HCT116 (cell line): ENCODE data around the gene USP32.

Experiments used
- EGR1 ChIP-seq: IDR thresholded peaks from 2 replicates; pipeline ENCODE4 v1.6.1; 2012; ENCODE audit warnings: low read depth
- EZH2 ChIP-seq: fragments of 200-600 bp; sonication (generic); IDR thresholded peaks from 2 replicates; pipeline ENCODE4 v1.6.1; 2017; ENCODE audit warnings: antibody characterized with exemption, mixed run types
- EZH2phosphoT487 ChIP-seq: fragments of 200-600 bp; IDR thresholded peaks from 2 replicates; pipeline ENCODE4 v1.6.1; 2018; ENCODE audit warnings: antibody characterized with exemption, borderline replicate concordance
- JUND ChIP-seq: IDR thresholded peaks from 2 replicates; pipeline ENCODE4 v1.6.1; 2012
- POLR2A ChIP-seq: IDR thresholded peaks from 2 replicates; pipeline ENCODE4 v1.7.0; 2011; ENCODE audit warnings: borderline replicate concordance; ENCODE audit not compliant: insufficient read depth, insufficient read length; ENCODE audit errors: extremely low read depth
- POLR2AphosphoS5 ChIP-seq: IDR thresholded peaks from 2 replicates; pipeline ENCODE4 v1.6.1; 2011; ENCODE audit warnings: mild to moderate bottlenecking, low read depth, low read length, moderate library complexity
- SIN3A ChIP-seq: IDR thresholded peaks from 2 replicates; pipeline ENCODE4 v1.6.1; 2012; ENCODE audit warnings: low read depth
- TCF7L2 ChIP-seq: IDR thresholded peaks from 2 replicates; pipeline ENCODE4 v1.7.0; 2011; ENCODE audit warnings: borderline replicate concordance, inconsistent platforms; ENCODE audit not compliant: insufficient read depth, insufficient read length; ENCODE audit errors: extremely low read depth
- YY1 ChIP-seq: IDR thresholded peaks from 2 replicates; pipeline ENCODE4 v1.6.1; 2011; ENCODE audit warnings: low read length, low read depth, moderate library complexity, mild to moderate bottlenecking; ENCODE audit not compliant: insufficient replicate concordance; ENCODE audit errors: extremely low read depth
- ZFX ChIP-seq: fragments of 450-650 bp; IDR thresholded peaks from 2 replicates; pipeline ENCODE4 v1.6.1; 2017
- ZNF274 ChIP-seq: fragments of 200-500 bp; sonication (Bioruptor generic); IDR thresholded peaks from 2 replicates; pipeline ENCODE4 v1.6.1; 2014; ENCODE audit warnings: mild to moderate bottlenecking, low read depth, low read length, inconsistent platforms
- TF ChIP-seq, protein P1 (sequence below), 3 experiments: fragments of 200-600 bp in 1 of 3; sonication (generic) in 1 of 3; IDR thresholded peaks in 2 of 3; conservative IDR thresholded peaks in 1 of 3; 2 replicates each; pipeline ENCODE4 v1.5.1; 2012 to 2017; ENCODE audit warnings: low read depth in 2 of 3, low read length in 2 of 3, antibody characterized with exemption in 1 of 3, borderline replicate concordance in 1 of 3, control low read depth in 1 of 3, mild to moderate bottlenecking in 1 of 3, mixed read lengths in 1 of 3, mixed run types in 1 of 3, moderate library complexity in 1 of 3; ENCODE audit not compliant: insufficient read depth in 1 of 3
- TF ChIP-seq, protein P2 (sequence below): IDR thresholded peaks from 2 replicates; pipeline ENCODE4 v1.6.1; 2012
- TF ChIP-seq, protein P3 (sequence below): IDR thresholded peaks from 2 replicates; pipeline ENCODE4 v1.6.1; 2012

DNA sequence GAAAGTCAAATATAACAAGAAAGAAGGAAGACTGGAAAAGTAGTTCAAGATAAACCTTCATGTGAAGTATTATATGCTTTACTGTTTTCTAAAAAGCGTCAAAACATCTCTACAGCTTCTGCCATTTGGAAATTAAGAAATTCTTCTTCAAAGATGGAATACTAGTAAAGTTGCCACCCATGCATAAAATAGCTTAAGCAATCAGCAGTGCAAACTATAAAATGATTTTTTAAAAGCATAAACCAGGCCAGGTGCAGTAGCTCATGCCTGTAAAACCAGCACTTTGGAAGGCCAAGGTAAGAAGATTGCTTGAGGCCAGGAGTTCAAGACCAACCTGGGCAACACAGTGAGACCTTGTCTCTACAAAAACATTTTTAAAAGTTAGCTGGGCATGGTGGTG is 68.2 kb downstream of the USP32 start:
- TF ChIP-seq POLR2AphosphoS5 = no peak
- TF ChIP-seq, protein P1, sequence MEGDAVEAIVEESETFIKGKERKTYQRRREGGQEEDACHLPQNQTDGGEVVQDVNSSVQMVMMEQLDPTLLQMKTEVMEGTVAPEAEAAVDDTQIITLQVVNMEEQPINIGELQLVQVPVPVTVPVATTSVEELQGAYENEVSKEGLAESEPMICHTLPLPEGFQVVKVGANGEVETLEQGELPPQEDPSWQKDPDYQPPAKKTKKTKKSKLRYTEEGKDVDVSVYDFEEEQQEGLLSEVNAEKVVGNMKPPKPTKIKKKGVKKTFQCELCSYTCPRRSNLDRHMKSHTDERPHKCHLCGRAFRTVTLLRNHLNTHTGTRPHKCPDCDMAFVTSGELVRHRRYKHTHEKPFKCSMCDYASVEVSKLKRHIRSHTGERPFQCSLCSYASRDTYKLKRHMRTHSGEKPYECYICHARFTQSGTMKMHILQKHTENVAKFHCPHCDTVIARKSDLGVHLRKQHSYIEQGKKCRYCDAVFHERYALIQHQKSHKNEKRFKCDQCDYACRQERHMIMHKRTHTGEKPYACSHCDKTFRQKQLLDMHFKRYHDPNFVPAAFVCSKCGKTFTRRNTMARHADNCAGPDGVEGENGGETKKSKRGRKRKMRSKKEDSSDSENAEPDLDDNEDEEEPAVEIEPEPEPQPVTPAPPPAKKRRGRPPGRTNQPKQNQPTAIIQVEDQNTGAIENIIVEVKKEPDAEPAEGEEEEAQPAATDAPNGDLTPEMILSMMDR (IDR thresholded peaks at IDR 0.05 in 2 of 3, conservative IDR thresholded peaks at IDR 0.05 in 1 of 3; ENCODE audit: borderline replicate concordance in 1 of 3, insufficient read depth in 1 of 3, low read depth in 2 of 3, low read length in 2 of 3) = no peak
- no peak for TF ChIP-seq YY1
- TF ChIP-seq EZH2phosphoT487 = no peak
- TF ChIP-seq SIN3A = no peak
- no peak for TF ChIP-seq ZFX
- TF ChIP-seq, protein P2, sequence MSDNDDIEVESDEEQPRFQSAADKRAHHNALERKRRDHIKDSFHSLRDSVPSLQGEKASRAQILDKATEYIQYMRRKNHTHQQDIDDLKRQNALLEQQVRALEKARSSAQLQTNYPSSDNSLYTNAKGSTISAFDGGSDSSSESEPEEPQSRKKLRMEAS = no peak
- TF ChIP-seq POLR2A = no peak
- TF ChIP-seq ZNF274 = no peak
- TF ChIP-seq EZH2 = no peak
- TF ChIP-seq EGR1 = no peak
- TF ChIP-seq TCF7L2 = no peak
- no peak for TF ChIP-seq JUND
- TF ChIP-seq, protein P3, sequence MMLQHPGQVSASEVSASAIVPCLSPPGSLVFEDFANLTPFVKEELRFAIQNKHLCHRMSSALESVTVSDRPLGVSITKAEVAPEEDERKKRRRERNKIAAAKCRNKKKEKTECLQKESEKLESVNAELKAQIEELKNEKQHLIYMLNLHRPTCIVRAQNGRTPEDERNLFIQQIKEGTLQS = no peak
